Stimulated activated CD8-positive, alpha-beta memory T cell treated with anti-CD3 and anti-CD28 coated beads, Interleukin-7, amount 100 ng/mL, for 1 hour (primary cell): Measurements from ENCODE around the gene CFAP46.
"Not testable (repeated sequence)": the region's sequence is repeated elsewhere in the genome, so short reads cannot be mapped to it uniquely, and the experiment has no call there.

ENCODE experiments used
- DNase-seq, 2 donors: peaks; one replicate each; pipeline ENCODE4 v3.0.0-alpha.2; 2020; ENCODE audit warnings: low read depth in 2 of 2

Gene CFAP46

DNA sequence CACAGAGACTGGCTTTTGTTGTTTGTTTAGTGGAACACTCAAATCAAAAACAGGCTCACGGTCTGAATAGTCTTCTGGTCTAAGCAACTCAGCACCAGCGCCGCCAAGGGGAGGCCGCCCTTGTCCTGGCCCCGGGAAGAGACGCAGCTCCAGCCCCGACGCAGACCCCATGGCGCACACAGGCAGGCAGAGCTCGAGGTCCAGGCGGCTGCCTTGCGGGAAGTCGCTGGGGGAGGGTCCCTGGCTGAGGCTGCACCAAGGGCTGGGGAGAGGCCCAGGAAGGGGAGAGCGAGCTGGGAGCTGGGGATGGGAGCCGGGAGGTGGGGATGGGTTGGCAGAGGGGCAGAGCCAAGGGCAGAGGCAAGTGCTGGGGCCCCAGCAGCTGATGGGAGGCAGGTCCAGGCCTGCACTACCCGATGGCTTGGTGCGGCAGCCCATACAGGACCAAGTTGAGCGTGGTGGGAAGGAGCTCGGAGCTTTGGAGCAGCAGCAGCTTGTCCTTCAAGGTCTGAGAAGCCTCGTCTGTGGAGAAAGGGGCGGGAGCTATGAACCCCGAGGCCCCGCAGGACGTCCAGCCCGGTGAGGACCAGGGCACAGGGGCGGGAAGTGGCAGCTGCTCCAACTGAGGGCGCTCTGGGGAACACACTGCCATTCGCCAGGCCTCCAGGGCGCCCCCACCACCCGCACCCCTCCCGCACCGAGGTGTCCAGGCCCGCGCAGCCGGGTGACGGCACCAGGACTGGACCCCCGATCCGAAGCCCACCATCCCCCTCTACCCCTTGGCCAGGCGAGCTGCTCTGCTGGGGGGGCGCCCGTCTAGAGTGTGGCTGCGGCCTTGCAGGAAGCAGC, 133.8 kb downstream of the CFAP46 start:
- no peak for DNase-seq

DNA sequence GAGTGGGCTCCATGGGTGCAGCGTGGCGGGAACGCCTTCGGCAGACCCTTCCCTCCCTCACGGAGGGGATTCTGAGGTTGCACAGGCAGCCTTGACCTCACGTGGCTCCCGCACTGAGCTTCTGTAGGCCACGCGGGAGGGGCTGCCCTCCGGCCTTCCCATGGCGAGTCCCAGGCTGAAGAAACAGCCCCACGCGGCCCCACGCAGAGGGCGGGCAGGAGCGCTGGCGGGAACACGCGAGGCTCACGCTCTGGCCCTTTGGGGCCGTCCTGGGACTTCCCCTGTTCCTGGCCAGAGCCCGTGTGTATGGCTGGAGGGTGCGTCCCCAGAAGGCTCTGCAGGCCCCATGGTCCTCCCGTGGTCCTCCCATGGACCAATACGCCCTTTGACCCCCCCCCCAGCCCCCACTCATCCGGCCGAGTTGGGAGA, 134.7 kb downstream of the CFAP46 start:
- no peak for DNase-seq

DNA sequence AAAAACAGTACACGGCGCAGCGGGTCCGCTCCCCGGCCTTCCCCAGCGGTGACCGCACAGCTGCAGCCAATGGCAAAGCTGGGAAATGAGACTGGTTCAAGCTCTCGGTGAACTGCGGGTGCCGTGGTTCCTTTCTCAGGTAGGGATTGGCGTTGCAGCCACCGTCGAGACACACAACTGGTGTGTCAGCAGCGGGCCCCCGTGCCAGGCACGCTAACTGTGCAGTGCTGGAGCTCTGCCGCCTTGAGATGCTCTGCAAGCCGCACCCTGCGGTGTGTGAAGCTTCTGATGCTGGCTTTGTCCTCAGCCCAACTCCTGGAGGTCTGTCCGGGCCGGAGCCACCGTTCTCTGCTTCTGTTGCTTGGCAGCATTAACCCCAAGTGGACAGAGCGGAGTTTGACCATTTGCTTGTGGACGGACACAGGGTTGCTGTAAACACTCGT, 135.8 kb downstream of the CFAP46 start:
- DNase-seq: no peak

- DNase-seq: no peak
Measured at GRCh38 chr10:132806110-132806509, 136.3 kb downstream of the CFAP46 start.

DNA sequence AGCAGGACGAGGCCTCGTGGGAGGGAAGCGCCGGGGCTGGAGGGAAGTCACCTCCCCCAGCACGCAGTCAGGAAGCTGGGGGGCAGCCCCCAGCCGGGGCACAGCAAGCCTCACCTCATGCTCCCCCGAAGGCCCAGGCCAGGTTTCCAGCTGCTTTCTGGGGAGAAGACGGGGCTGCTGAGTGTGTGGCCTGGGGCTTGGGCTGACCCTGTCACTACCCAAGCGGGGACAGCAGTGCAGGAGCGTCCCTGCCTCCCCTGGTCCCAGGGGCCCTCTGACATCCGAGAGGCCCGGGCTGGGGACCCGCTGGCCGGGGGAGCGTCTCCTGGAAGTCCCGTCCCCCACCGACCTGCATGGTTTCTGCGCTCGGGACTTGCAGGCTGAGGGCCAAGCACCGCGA, 136.8 kb downstream of the CFAP46 start:
- no peak for DNase-seq

DNA sequence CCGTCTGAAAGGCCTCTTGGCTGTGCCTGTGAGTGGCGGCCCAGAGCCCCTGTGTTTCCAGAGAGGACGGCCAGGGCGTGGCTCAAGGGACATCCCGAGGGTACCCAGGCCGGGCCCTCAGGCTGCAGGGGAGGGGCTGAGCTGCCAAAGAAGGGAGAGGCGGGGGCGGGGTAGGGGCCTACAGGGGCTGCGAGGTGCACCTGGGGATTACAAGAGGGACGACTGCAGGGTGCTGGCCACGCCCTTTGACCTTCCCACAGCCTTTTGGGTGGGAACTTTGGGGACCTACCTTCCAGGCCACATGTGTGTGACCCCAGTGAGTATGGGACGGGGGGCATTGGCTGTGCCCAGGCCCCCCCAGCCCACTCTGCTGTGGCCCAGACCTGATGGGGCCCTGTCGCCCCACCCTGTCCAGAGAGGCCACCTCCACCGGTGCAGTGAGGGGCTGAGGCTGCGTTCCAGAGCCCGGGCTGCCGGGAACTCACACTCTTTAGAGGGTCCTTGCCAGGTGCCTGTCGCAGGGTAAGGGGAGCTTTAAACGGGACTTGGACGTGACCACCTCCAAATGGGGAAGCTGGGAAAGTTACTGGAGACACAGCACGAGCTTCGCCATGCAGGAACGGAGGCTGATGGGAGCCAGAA, 137.5 kb downstream of the CFAP46 start:
- no peak for DNase-seq

- no peak for DNase-seq
Measured at GRCh38 chr10:132804287-132804686, 138.1 kb downstream of the CFAP46 start.

DNA sequence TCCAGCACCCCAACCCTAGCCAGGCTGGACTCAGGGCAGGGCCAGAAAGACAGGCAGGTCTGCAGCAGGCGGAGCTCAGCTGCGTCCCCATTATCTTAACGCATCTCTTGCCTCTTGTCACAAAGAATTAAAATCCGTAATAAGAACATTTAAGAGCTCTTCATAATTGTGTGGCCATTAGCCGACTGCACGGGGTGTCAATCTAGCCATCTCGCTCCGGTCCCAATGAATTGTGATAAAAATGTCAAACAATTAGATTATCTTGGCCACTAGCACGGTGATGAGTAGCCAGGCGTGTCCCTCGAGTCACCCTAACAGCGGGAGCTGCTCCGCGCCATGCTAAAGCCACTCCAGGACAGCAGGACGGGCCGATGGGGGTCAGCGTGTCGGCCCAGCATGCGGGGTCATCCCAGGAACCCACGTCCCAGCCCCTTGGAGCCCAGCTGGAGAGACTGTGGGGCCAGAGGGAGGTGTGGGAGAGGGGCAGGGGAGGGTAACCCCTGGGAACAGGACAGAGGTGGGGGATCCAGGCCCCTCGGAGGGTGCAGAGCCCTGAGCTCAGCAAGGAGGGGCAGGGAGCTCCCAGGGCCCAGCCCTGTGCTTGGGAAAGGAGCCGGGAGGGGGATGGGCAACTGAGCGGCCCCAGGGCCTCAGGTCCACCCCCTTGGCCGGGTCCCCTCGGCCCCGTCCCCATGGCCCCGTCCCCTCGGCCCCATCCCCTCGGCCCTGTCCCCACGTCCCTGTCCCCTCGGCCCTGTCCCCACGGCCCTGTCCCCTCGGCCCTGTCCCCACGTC, 138.8 kb downstream of the CFAP46 start:
- no peak for DNase-seq

- no peak for DNase-seq
Measured at GRCh38 chr10:132802694-132803320, 139.6 kb downstream of the CFAP46 start.

GRCh38 chr10:132802048-132802447, 140.3 kb downstream of the CFAP46 start:
- DNase-seq: no peak

DNA sequence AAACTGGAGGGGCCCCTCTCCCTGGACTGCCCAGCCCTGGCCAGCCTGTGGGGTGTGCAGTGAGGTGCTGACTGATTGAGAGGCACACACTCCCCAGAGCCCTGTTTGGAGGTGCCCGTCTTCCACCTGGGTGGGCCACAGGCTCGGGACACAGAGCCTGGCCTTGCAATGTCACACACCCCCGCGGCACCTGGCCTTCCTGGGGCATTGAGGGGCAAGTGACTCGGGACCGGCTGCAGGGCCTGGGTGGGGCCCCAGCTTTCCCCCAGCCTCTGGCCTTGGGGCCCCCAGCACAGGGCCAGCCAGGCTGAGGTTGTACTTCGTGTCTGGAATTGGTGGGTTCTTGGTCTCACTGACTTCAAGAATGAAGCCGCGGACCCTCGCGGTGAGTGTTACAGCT, 142.5 kb downstream of the CFAP46 start:
- DNase-seq: no peak

GRCh38 chr10:132798876-132799275, 143.5 kb downstream of the CFAP46 start:
- DNase-seq: no peak

GRCh38 chr10:132798403-132798802, 144.0 kb downstream of the CFAP46 start:
- no peak for DNase-seq

DNA sequence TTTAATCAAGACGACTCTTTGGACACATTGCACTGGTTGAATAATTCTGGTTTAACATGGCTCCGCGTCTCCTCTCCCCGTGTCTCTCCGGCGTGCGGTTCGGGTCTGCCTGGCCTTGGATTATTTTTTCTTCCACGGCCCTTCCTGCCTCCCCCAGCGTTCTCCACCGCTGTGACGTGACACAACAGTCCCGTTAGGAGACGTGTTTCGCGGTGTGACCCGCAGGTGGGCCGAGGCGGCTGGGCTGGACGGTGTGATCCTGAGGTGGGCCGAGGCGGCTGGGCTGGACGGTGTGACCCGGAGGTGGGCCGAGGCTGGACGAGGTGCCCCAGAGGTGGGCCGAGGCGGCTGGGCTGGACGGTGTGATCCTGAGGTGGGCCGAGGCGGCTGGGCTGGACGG, 144.4 kb downstream of the CFAP46 start:
- not testable (repeated sequence) for DNase-seq

DNA sequence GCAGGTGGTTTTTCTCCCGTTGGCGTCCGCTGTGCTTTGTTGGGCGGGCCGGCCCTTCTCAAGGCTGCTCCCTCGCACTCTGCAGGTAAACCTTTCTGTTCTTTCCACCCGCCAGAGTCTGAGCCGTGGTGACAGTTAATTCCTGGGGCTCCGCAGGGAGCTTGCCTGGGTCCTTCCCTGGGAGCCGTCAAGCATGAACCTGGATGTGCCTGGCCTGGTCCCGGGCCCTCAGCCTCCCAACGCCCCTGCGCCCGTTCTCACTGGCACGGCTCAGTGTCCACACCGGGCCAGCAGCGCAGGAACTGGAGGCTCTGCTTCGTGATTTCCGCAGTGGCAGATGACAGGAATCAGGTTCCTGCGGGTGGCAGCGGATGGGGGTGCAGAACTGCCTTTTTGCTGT, 145.5 kb downstream of the CFAP46 start:
- no peak for DNase-seq

DNA sequence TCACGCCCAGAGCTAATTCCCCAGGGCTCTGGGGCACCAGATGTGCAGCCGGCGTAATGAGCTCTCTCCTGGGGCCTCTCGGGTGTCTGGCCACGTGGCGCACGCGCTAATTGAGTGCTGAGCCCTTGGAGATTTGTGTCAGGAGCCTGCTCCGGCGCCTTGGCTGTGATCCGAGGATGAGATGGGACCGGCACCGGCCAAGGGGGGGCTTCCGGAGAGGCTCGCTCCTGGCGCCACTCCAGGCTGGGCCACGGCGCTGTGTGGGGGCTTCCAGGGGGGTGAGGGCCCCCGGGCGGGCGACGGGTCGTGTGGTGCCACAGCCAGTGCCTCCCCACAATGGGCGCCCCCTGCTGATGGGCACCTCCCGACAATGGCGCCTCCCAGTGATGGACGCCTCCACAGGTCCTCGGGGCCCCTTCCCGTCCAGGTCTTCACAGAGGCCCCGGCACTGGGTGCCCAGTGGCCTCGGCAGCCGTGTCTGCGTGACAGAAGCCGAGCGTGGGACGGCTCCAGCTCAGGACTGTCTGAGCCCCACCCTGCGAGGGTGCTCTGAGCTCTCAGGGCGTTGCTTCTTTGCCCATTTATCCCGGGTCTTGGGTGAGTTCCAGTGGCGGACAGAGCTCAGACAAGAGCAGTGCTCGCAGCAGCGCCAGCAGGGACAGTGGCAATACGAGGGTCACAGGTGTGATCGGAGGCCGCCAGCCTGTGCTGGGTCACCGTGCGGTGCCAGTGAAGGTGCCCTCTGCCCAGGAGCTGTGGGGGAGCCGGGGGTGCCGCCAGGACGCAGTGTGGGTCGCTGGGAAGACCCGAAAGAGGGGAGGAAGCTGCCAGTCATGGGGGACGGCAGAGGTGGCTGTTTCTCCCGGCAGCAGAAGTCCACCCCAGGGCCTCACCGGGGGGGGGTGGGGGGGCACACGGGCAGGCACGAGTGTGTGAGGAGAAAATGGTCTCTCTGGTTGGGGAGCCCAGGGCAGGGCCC, 148.2 kb downstream of the CFAP46 start:
- no peak for DNase-seq

- DNase-seq: no peak
Measured at GRCh38 chr10:132793213-132793612, 149.2 kb downstream of the CFAP46 start.

DNA sequence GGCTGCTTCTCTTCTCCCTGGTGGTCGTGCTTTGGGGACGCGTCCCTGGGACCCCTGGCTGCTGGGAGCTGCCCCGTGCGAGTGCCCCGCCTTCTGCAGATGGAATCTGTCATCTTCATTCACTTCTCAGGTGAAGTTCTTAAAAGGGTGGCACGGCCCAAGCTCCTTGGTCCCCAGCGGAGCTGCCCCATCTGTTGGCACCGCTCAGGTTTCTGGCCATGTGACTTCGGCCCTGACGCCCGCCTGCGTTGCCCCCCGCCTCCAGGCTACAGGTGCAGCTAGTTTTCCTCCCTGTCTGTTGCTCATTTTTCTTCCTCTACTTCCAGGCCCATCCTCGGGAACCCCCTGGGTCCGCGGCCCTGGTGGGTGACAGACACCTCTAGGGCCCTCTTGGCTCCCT, 149.6 kb downstream of the CFAP46 start:
- DNase-seq: no peak

DNA sequence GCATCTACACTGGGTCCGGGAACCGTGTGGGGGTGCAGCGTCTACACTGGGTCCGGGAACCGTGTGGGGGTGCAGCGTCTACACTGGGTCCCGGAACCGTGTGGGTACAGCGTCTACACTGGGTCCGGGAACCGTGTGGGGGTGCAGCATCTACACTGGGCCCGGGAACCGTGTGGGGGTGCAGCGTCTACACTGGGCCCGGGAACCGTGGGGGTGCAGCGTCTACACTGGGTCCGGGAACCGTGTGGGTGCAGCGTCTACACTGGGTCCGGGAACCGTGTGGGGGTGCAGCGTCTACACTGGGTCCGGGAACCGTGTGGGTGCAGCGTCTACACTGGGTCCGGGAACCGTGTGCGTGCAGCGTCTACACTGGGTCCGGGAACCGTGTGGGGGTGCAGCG, 150.3 kb downstream of the CFAP46 start:
- not testable (repeated sequence) for DNase-seq

- no peak for DNase-seq
Measured at GRCh38 chr10:132790934-132791829, 151.2 kb downstream of the CFAP46 start.
